Glutamatergic neuron (in vitro differentiated cells): Measurements from ENCODE around the gene PCYOX1L. TPM values are rescaled to one million over a fixed set of nuclear protein-coding genes. Genes with fewer than 3 reads are reported as not detected.
A peak's percentile ranks its signal among the peaks of the same experiment; 100 is the strongest.

Experiments used
- DNase-seq: peaks from one replicate; pipeline ENCODE4 v3.0.0; 2022
- H3K27ac Mint-ChIP-seq: one replicate; pipeline ENCODE4 v1.8.0; 2020; ENCODE audit warnings: mild to moderate bottlenecking, mixed read lengths, inconsistent platforms; ENCODE audit not compliant: unreplicated experiment
- H3K27me3 Mint-ChIP-seq: one replicate; pipeline ENCODE4 v1.8.0; 2020; ENCODE audit warnings: mild to moderate bottlenecking, moderate library complexity, mixed read lengths, inconsistent platforms; ENCODE audit not compliant: unreplicated experiment
- H3K36me3 Mint-ChIP-seq: one replicate; pipeline ENCODE4 v1.8.0; 2020; ENCODE audit warnings: mild to moderate bottlenecking, mixed read lengths, inconsistent platforms; ENCODE audit not compliant: unreplicated experiment
- H3K4me1 Mint-ChIP-seq: one replicate; pipeline ENCODE4 v1.8.0; 2020; ENCODE audit warnings: mild to moderate bottlenecking, low read depth, mixed read lengths, inconsistent platforms; ENCODE audit not compliant: unreplicated experiment
- H3K4me3 Mint-ChIP-seq: one replicate; pipeline ENCODE4 v1.8.0; 2020; ENCODE audit warnings: mild to moderate bottlenecking, mixed read lengths, inconsistent platforms; ENCODE audit not compliant: unreplicated experiment
- H3K9me3 Mint-ChIP-seq: one replicate; pipeline ENCODE4 v1.8.0; 2020; ENCODE audit warnings: mild to moderate bottlenecking, moderate library complexity, mixed read lengths, inconsistent platforms; ENCODE audit not compliant: unreplicated experiment
- total RNA-seq: library from RNA; stranded (reverse); fragmentation: NEBNext Ultra II Directional; extraction: Animal tissue kit (Norgen Biotek cat#: 25700); gene quantifications from one replicate; pipeline ENCODE4 v1.2.1, GENCODE V29; 2021; ENCODE audit not compliant: unreplicated experiment
- TF ChIP-seq, protein P1 (sequence below): fragments of 200-600 bp; sonication (generic); IDR thresholded peaks from one replicate; pipeline ENCODE4 v1.5.0; 2021; ENCODE audit not compliant: partially characterized antibody, unreplicated experiment

PCYOX1L gene
- total RNA-seq, 1 donor from 2014 or later, result 25.4 TPM

DNA sequence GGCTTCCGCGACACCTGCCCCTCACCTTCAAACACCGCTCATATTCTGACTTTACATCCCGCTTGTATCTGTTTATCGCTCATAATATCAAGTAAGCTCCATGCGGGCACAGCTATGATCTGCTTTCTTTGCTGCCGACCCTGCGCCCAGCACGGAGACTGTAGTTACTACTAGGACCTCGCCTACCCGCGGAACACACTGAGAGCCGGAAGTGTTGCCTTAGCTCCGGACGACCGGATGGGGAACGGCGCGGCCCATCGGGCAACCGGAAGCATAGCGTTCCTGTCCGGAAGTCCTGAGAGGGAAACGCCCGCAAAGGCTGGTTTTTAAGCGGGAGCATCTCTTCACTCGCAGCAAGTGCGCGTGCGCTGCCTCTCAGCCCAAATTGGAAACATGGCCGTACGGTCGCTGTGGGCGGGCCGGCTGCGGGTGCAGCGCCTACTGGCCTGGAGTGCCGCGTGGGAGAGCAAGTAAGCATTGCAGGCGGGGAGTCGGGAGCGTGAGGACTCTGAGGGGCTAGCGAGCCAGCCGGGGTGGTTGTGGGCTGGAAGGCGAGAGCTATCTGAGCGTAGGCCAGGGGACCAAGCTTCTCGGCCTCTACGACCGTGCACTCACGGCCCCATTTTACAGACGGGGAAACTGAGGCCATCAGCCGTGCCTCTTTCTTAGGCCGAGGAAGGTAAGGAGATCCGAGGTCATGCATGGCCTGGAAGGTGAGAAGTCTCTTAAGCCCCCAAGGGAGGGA lies 12.5 kb upstream of the PCYOX1L start, which contains the start of gene GRPEL2:
Gene GRPEL2 (plus strand): TSS at position 353 of the 745 bp plus-strand sequence. CDS start 41 bp downstream, at position 394.
- Mint-ChIP-seq H3K27me3 (peaks cover 8% of the 10 kb centered on the region), H3K36me3 (no peaks in the 10 kb centered on the region), H3K4me1 (peaks cover 16% of the 10 kb centered on the region), H3K9me3 (peaks cover 11% of the 10 kb centered on the region), H3K4me3 (peak within 1 kb of the TSS; percentile 100), H3K27ac (peak within 1 kb of the TSS; percentile 98)
- peak; percentile 96 for DNase-seq
- TF ChIP-seq, protein P1, sequence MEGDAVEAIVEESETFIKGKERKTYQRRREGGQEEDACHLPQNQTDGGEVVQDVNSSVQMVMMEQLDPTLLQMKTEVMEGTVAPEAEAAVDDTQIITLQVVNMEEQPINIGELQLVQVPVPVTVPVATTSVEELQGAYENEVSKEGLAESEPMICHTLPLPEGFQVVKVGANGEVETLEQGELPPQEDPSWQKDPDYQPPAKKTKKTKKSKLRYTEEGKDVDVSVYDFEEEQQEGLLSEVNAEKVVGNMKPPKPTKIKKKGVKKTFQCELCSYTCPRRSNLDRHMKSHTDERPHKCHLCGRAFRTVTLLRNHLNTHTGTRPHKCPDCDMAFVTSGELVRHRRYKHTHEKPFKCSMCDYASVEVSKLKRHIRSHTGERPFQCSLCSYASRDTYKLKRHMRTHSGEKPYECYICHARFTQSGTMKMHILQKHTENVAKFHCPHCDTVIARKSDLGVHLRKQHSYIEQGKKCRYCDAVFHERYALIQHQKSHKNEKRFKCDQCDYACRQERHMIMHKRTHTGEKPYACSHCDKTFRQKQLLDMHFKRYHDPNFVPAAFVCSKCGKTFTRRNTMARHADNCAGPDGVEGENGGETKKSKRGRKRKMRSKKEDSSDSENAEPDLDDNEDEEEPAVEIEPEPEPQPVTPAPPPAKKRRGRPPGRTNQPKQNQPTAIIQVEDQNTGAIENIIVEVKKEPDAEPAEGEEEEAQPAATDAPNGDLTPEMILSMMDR, result no peak

DNA sequence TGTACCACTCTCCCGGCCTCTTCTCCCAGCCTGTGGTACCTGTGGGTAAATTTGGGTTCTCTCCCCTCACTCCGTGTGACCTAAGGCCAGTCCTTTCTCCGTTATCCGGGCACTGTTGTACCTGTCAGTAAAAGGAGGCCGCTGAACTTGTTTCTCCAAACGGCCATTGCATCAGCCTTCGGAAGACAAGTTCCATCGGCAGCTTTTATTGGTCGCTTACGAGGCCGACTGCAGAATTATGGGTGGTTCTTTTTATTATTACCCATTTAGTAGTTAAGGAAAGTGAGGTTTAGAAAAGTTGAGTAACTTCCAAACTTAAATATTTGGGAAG lies 12.0 kb upstream of the PCYOX1L start:
- no peak for DNase-seq
- H3K9me3 Mint-ChIP-seq, result peaks cover 11% of the 10 kb centered on the region
- TF ChIP-seq, protein P1, result no peak
- H3K4me1 Mint-ChIP-seq, result peaks cover 14% of the 10 kb centered on the region
- H3K27me3 Mint-ChIP-seq, result peaks cover 8% of the 10 kb centered on the region
- H3K4me3 Mint-ChIP-seq, result peak overlapping the region; percentile 100
- H3K27ac Mint-ChIP-seq, result peak overlapping the region; percentile 98
- no peaks in the 10 kb centered on the region for H3K36me3 Mint-ChIP-seq

DNA sequence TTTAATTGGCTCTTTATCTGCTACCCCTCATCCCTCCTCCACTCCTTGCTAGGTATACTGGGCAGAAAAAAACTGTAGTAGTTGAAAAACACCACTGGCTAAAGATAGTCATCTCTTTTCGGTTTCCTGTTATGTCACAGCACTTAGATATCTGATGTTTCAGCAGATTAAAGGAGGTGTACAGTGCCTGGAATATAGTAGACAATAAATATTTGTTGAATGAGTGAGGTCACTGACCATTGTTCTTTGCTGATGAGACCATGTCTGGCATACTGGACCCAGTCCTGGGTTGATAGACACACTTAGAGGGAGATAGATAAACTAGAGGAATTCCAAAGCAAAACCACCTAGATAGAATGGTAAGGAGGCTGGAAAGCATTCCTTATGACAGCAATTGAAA lies 9.3 kb upstream of the PCYOX1L start:
- Mint-ChIP-seq H3K27me3 (peaks cover 8% of the 10 kb centered on the region), H3K9me3 (peaks cover 11% of the 10 kb centered on the region), H3K4me1 (peaks cover 11% of the 10 kb centered on the region), H3K4me3 (no peak overlapping the region), H3K27ac (no peak overlapping the region), H3K36me3 (no peaks in the 10 kb centered on the region)
- no peak for DNase-seq
- TF ChIP-seq, protein P1, result no peak

DNA sequence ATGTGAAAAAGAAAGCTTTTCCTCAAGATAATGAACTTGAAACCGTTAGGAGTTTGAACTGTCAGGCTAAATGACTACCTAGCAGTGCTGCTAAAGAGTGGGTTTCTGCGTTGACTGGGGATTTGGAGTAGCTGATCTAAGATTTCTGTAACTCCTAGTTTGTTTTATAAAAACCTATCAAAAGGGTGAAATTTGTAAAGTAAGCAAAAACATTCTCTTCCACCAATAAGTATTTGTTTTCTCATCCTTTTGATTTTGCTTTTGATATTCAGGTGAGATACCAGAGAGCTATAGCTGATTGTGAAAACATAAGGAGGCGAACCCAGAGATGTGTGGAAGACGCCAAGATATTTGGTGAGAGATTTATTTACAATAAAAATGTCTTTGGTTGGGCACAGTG lies 8.5 kb upstream of the PCYOX1L start:
- Mint-ChIP-seq H3K4me3 (no peak overlapping the region), H3K4me1 (peaks cover 4% of the 10 kb centered on the region), H3K27me3 (peaks cover 8% of the 10 kb centered on the region), H3K27ac (no peak overlapping the region), H3K9me3 (peaks cover 11% of the 10 kb centered on the region), H3K36me3 (no peaks in the 10 kb centered on the region)
- DNase-seq, result no peak
- TF ChIP-seq, protein P1, result no peak

DNA sequence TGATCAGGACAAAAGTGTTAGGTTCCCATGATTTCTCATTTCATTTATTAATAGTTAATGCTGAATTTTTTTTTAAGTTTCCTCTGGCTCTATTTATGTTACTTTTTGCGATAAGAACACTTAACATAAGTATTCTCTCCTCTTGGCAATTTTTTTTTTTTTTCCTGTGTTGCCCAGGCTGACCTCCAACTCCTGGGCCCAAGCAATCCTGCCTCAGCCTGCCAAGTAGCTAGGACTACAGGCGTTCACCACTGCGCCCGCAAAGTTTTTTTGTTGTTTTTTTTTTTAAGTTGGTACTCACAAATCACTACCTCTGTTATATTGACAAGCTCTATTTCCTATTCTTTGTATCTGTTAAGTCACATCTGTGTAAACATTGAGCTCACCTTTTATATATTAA lies 5.7 kb upstream of the PCYOX1L start:
- H3K4me3 Mint-ChIP-seq, result no peak overlapping the region
- peaks cover under 1% of the 10 kb centered on the region for H3K4me1 Mint-ChIP-seq
- no peak for DNase-seq
- H3K9me3 Mint-ChIP-seq, result peaks cover 1% of the 10 kb centered on the region
- no peaks in the 10 kb centered on the region for H3K27me3 Mint-ChIP-seq
- H3K27ac Mint-ChIP-seq, result no peak overlapping the region
- no peaks in the 10 kb centered on the region for H3K36me3 Mint-ChIP-seq
- TF ChIP-seq, protein P1, result no peak
